Memory B cell (primary cell): ENCODE measurements around the gene TACC3.

ENCODE experiments used
- ATAC-seq: fragments of 150-1000 bp; cut with Tn5 transposase; 2 replicates; pipeline ENCODE4 v1.10.0; 2021; ENCODE audit warnings: low read depth, mild to moderate bottlenecking, moderate library complexity
- DNase-seq, 2 donors: peaks; one replicate each; pipeline ENCODE4 v3.0.0; 2022; ENCODE audit warnings: low spot score in 2 of 2
- H3K27ac Mint-ChIP-seq: one replicate; pipeline ENCODE4 v1.8.0; 2022; ENCODE audit warnings: mild to moderate bottlenecking, moderate library complexity, mixed read lengths
- H3K27me3 Mint-ChIP-seq: one replicate; pipeline ENCODE4 v1.8.0; 2022; ENCODE audit warnings: mixed read lengths
- H3K36me3 Mint-ChIP-seq: one replicate; pipeline ENCODE4 v1.8.0; 2022; ENCODE audit warnings: mild to moderate bottlenecking, mixed read lengths
- H3K4me1 Mint-ChIP-seq: one replicate; pipeline ENCODE4 v1.8.0; 2022; ENCODE audit warnings: mixed read lengths
- H3K4me3 Mint-ChIP-seq: one replicate; pipeline ENCODE4 v1.8.0; 2022; ENCODE audit warnings: mild to moderate bottlenecking, moderate library complexity, mixed read lengths
- H3K9me3 Mint-ChIP-seq: one replicate; pipeline ENCODE4 v1.8.0; 2022; ENCODE audit warnings: mixed read lengths

The TACC3 gene

DNA sequence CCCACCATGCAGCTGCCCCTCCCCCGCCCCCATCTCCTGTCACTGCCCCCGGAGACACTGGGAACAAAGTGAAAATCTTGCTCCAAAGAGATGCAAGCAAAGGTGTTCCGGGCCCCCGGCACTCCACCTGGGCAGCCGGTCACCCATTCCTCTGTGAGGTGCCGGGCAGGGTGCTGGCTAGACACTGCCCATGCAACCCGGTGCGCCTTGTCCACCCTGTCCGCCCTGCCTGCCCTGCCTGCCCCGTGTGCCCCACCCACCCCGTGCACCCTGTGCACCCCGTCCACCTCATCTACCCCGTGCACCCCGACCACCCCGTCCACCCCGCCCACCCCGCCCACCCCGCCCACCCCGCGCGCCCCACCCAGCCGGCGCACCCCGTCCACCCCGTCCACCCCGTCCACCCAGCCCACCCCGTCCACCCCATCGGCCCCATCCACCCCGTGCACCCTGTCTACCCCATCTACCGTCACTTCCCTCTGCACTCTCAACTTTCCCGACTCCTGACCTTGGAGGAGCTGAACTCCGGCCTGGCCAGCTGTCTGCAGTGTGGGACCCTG, 39.9 kb downstream of the TACC3 start:
- DNase-seq (no peak), ATAC-seq (no peak)
- Mint-ChIP-seq H3K36me3 (no peaks in the 10 kb centered on the region), H3K4me1 (peaks cover 6% of the 10 kb centered on the region), H3K27ac (no peak overlapping the region), H3K9me3 (no peaks in the 10 kb centered on the region), H3K4me3 (no peak overlapping the region), H3K27me3 (peaks cover 13% of the 10 kb centered on the region)

- H3K4me1 Mint-ChIP-seq: peaks cover 6% of the 10 kb centered on the region
- H3K27me3 Mint-ChIP-seq: peaks cover 12% of the 10 kb centered on the region
Observed at GRCh38 chr4:1762264-1763010, 41.1 kb downstream of the TACC3 start.

DNA sequence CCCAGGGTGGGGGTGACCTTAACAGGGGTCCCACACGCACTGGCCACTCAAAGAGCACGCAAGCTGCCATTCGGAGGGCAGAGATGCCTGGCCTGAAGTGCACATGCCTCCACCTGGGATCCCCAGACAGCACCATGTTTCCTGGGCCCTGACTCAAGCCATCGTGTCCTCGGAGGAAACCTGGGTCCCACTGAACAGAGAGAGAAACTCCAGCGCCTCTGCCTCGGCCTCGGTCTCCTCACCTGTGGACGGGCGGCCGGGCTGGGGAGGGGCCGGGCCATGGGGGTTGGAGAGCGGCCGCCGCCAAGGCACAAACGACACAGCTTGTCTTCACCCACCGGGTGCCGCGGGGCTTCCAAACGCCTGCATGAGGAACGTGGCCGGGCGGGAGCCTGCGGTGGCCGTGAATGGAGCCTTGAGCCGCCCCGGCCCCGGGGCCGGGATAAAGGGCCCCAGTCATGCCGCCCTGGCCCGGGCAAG, 41.8 kb downstream of the TACC3 start:
- no peak overlapping the region for H3K27ac Mint-ChIP-seq
- H3K4me3 Mint-ChIP-seq: peak overlapping the region; percentile 41
- peaks cover 9% of the 10 kb centered on the region for H3K4me1 Mint-ChIP-seq
- ATAC-seq (no peak), DNase-seq (no peak)
- H3K36me3 Mint-ChIP-seq: no peaks in the 10 kb centered on the region
- H3K27me3 Mint-ChIP-seq: peaks cover 10% of the 10 kb centered on the region
- H3K9me3 Mint-ChIP-seq: no peaks in the 10 kb centered on the region

More at GRCh38 chr4:1762264-1763010, 41.1 kb downstream of the TACC3 start:
- ATAC-seq: no peak
- no peaks in the 10 kb centered on the region for H3K36me3 Mint-ChIP-seq
- peak overlapping the region; percentile 21 for H3K4me3 Mint-ChIP-seq
- no peak for DNase-seq
- H3K9me3 Mint-ChIP-seq: no peaks in the 10 kb centered on the region
- no peak overlapping the region for H3K27ac Mint-ChIP-seq

DNA sequence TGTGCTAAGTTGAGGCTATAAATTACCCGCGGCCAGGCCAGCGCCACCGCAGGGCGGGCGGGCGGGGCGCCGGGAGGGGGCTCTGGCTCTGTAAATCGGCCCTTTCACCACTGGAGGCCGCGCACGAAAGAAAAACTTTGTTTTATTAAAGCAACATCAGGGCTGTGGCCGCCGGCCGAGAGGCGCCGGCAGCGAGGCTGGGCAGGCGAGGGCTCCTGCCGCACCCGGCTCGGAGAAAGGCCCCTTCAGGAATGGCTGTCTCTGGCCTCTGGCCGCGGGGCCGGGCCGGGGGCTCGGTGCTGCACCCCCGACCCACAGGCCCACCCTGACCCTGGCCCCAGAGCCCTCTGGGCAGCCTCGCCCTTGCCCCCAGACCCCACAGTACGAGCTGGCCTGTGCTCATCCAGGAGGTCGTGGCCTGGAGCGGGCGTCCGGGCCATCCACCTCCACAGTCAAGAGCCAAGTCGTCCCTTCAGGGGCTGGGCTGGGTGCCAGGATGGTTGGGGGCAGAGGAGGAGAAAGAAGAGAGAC, 42.3 kb downstream of the TACC3 start:
- Mint-ChIP-seq H3K36me3 (no peaks in the 10 kb centered on the region), H3K4me3 (no peak overlapping the region), H3K27ac (no peak overlapping the region), H3K27me3 (peaks cover 12% of the 10 kb centered on the region), H3K4me1 (peaks cover 12% of the 10 kb centered on the region), H3K9me3 (no peaks in the 10 kb centered on the region)
- DNase-seq (no peak), ATAC-seq (peak; percentile 32)

GRCh38 chr4:1764670-1765069, 43.3 kb downstream of the TACC3 start:
- Mint-ChIP-seq H3K4me3 (no peak overlapping the region), H3K27me3 (peaks cover 14% of the 10 kb centered on the region), H3K9me3 (no peaks in the 10 kb centered on the region), H3K27ac (no peak overlapping the region), H3K36me3 (no peaks in the 10 kb centered on the region), H3K4me1 (peaks cover 12% of the 10 kb centered on the region)
- ATAC-seq (no peak), DNase-seq (no peak)

DNA sequence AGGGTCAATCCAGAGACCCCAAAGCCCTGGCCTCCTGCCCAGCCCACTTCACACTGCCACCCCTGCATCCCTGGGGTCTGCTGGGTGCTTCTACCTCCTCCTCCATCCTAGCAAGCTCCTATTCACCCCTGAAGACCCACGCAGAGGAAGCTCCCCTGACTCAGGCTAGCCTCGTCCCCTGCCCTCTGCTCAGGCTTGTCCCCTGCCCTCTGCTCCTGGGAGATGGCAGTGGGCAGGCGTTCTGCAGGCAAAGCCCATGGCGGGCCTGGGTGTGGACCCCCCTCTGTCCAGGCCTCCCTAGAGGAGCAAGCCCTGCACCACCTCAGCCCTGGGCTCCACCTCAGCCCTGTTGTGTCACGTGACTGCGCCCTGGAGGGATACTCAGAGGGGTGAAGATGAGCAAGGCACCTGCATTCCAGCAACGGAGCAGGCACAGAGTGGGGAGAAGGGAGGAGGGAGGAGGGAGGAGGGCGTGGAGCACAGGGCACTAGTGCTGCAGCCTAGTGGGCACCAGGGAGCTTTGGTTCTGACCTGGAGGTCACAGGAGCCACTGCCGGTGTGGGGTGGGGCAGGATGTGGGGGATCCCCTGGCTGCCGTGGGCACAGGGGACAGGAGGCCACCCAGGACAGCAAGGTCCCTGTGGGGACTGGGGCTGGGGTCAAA, 44.2 kb downstream of the TACC3 start:
- peaks cover 10% of the 10 kb centered on the region for H3K27me3 Mint-ChIP-seq
- H3K27ac Mint-ChIP-seq: no peak overlapping the region

GRCh38 chr4:1766106-1767060, 45.1 kb downstream of the TACC3 start:
- no peaks in the 10 kb centered on the region for H3K36me3 Mint-ChIP-seq
- DNase-seq (no peak), ATAC-seq (no peak)
- no peaks in the 10 kb centered on the region for H3K9me3 Mint-ChIP-seq
- H3K27ac Mint-ChIP-seq: no peak overlapping the region
- peaks cover 9% of the 10 kb centered on the region for H3K4me1 Mint-ChIP-seq
- peaks cover 10% of the 10 kb centered on the region for H3K27me3 Mint-ChIP-seq
- H3K4me3 Mint-ChIP-seq: no peak overlapping the region

More for the DNA sequence above, 44.2 kb downstream of the TACC3 start:
- peak overlapping the region; percentile 55 for H3K4me3 Mint-ChIP-seq
- H3K4me1 Mint-ChIP-seq: peaks cover 9% of the 10 kb centered on the region
- ATAC-seq (no peak), DNase-seq (no peak)
- no peaks in the 10 kb centered on the region for H3K9me3 Mint-ChIP-seq
- H3K36me3 Mint-ChIP-seq: no peaks in the 10 kb centered on the region

DNA sequence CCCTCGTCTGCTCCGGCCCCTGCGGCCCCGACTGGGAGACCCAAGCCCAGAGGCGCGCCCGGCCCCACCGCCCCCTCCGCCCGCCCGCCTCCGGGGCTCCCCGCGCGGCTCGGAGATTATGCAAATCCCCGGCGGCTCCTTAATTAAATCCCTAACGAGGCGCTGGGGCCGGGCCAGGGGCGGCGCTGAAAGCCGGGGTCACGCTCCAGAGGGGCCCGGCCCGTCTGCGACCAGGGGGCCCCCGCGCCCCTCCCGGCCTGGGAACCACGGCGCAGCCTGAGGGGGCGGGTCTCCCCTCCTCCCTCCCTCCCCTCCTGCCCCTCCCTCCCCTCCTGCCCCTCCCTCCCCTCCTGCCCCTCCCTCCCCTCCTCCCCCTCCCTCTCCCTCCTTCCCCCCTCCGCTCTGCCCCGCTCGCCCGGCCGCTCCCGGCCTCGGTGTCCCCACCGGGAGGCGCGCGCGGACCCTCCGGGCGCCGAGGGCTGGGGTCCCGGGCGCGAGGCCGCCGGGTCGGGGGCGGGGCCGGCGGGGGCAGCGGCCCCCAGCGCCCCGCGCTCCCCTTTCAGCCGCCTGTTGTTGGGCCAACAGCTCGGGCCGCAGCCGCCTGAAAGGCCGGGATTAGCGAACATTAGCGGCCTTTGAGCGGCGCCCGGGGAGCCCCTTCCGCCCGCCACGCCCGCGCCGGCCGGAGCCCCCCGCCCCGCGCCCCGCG, 45.9 kb downstream of the TACC3 start:
- H3K4me1 Mint-ChIP-seq: peaks cover 9% of the 10 kb centered on the region
- peak; percentile 44 for ATAC-seq
- no peak for DNase-seq
- H3K9me3 Mint-ChIP-seq: no peaks in the 10 kb centered on the region
- H3K27ac Mint-ChIP-seq: no peak overlapping the region
- H3K36me3 Mint-ChIP-seq: no peaks in the 10 kb centered on the region
- peaks cover 10% of the 10 kb centered on the region for H3K27me3 Mint-ChIP-seq
- H3K4me3 Mint-ChIP-seq: no peak overlapping the region

DNA sequence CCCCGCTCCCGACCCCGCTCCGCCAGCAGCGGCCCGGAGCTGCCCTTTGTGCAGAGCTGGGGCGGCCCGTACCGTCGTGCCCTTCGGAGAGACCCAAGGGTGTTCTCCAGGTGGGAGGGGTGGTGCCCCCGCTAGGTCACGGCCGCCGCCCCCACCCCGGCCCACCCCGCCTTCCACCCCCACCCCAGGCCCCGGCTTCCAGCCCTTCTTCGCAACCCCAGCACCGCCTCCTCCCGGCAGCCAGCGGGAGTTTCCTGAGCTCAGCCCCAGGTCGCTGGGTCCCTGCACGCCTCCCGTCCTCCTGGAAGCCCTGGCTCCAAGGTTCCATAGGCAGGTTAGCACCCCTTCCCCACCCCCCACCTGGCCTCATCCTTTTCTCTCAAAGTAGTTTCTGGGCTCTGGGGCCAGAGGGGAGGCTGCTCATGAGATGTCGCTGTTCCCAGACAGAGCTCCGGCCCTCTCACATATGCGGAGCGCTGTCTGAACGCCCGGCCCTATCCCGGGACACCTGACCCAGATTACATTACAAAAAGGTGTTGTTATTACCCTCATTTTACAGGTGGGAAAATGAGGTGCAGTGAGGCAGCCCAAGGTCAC, 46.5 kb downstream of the TACC3 start:
- no peak for DNase-seq
- no peaks in the 10 kb centered on the region for H3K9me3 Mint-ChIP-seq
- H3K36me3 Mint-ChIP-seq: no peaks in the 10 kb centered on the region
- H3K27me3 Mint-ChIP-seq: peaks cover 8% of the 10 kb centered on the region
- H3K4me1 Mint-ChIP-seq: peaks cover 9% of the 10 kb centered on the region
- peak overlapping the region; percentile 90 for H3K4me3 Mint-ChIP-seq
- peak; percentile 54 for ATAC-seq
- no peak overlapping the region for H3K27ac Mint-ChIP-seq

GRCh38 chr4:1768367-1769034, 47.2 kb downstream of the TACC3 start:
- Mint-ChIP-seq H3K27ac (no peak overlapping the region), H3K27me3 (peaks cover 10% of the 10 kb centered on the region), H3K4me3 (peak overlapping the region; percentile 90), H3K36me3 (no peaks in the 10 kb centered on the region), H3K4me1 (peaks cover 9% of the 10 kb centered on the region), H3K9me3 (no peaks in the 10 kb centered on the region)
- no peak for ATAC-seq
- no peak for DNase-seq

GRCh38 chr4:1769692-1770091, 48.4 kb downstream of the TACC3 start:
- Mint-ChIP-seq H3K27me3 (peaks cover 16% of the 10 kb centered on the region), H3K4me3 (no peak overlapping the region), H3K27ac (no peak overlapping the region), H3K36me3 (no peaks in the 10 kb centered on the region), H3K4me1 (peaks cover 9% of the 10 kb centered on the region), H3K9me3 (no peaks in the 10 kb centered on the region)
- no peak for ATAC-seq
- no peak for DNase-seq

DNA sequence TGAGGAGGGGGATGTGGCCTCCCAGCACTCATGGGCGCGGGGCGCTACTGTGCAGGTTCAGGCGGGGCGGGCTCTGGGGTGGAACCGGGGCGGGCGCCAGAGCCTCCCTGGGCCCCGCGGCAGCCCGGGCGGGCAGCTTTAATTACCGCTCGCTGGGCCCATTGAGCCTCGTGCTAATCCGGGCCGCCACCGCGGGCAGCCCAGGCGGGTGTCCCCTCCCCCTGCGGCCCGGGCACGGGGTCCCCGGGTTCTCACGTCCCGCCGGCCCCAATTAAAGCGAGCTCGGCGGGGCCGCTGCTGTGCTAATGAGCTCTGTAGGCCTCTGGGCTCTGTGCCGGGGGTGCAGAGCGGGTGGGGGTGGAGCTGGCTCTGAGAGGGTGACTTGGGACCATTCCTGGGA, 48.9 kb downstream of the TACC3 start:
- ATAC-seq (no peak), DNase-seq (no peak)
- H3K9me3 Mint-ChIP-seq: no peaks in the 10 kb centered on the region
- H3K27me3 Mint-ChIP-seq: peaks cover 16% of the 10 kb centered on the region
- H3K4me1 Mint-ChIP-seq: peaks cover 9% of the 10 kb centered on the region
- no peak overlapping the region for H3K27ac Mint-ChIP-seq
- H3K4me3 Mint-ChIP-seq: no peak overlapping the region
- H3K36me3 Mint-ChIP-seq: no peaks in the 10 kb centered on the region
